ENCODE measurements around the gene FAM174B. TPM values are rescaled to one million over a fixed set of nuclear protein-coding genes. Genes with fewer than 3 reads are reported as not detected.
"Not testable (repeated sequence)": the region's sequence is repeated elsewhere in the genome, so short reads cannot be mapped to it uniquely, and the experiment has no call there.

Gene FAM174B
- total and polyA plus RNA-seq, 2 experiments from 2014 or later = 15.0 to 21.8 TPM

- TF ChIP-seq ZNF331 (CRISPR knock-in tag; IDR thresholded peaks at IDR 0.05; ENCODE audit: low read depth) = no peak
- no peak for TF ChIP-seq EZH2 (IDR thresholded peaks at IDR 0.05; ENCODE audit: low read depth, unreplicated experiment)
- TF ChIP-seq JUNB (IDR thresholded peaks at IDR 0.05; ENCODE audit: unreplicated experiment) = no peak
- TF ChIP-seq ZNF114 (CRISPR knock-in tag; IDR thresholded peaks at IDR 0.05) = no peak
- no peak for TF ChIP-seq POLR2AphosphoS5 (IDR thresholded peaks at IDR 0.05; ENCODE audit: low read depth)
- no peak for TF ChIP-seq CREB1 (CRISPR knock-in tag; IDR thresholded peaks at IDR 0.05; ENCODE audit: low read depth)
- TF ChIP-seq EZH2phosphoT487 (IDR thresholded peaks at IDR 0.05; ENCODE audit: unreplicated experiment) = no peak
- TF ChIP-seq, protein P1, sequence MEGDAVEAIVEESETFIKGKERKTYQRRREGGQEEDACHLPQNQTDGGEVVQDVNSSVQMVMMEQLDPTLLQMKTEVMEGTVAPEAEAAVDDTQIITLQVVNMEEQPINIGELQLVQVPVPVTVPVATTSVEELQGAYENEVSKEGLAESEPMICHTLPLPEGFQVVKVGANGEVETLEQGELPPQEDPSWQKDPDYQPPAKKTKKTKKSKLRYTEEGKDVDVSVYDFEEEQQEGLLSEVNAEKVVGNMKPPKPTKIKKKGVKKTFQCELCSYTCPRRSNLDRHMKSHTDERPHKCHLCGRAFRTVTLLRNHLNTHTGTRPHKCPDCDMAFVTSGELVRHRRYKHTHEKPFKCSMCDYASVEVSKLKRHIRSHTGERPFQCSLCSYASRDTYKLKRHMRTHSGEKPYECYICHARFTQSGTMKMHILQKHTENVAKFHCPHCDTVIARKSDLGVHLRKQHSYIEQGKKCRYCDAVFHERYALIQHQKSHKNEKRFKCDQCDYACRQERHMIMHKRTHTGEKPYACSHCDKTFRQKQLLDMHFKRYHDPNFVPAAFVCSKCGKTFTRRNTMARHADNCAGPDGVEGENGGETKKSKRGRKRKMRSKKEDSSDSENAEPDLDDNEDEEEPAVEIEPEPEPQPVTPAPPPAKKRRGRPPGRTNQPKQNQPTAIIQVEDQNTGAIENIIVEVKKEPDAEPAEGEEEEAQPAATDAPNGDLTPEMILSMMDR (conservative IDR thresholded peaks at IDR 0.05; ENCODE audit: low read depth in 2 of 2) = no peak
- TF ChIP-seq REST (IDR thresholded peaks at IDR 0.05; ENCODE audit: unreplicated experiment) = no peak
These were observed 46.5 kb downstream of the FAM174B start (continued) for GRCh38 chr15:92608866-92609700.

- not testable (repeated sequence) for H3K27me3 ChIP-seq (ENCODE audit: insufficient read depth); H3K27ac Mint-ChIP-seq; H3K4me2 ChIP-seq; H3K4me1 ChIP-seq (ENCODE audit: insufficient read depth); DNase-seq (ENCODE audit: low spot score); H3K27me3 Mint-ChIP-seq (ENCODE audit: insufficient read depth, low read depth, poor library complexity); H3K9me2 ChIP-seq (ENCODE audit: insufficient read depth); H3K4me1 Mint-ChIP-seq; H3K27ac ChIP-seq (ENCODE audit: low read depth); H3K36me3 ChIP-seq (ENCODE audit: insufficient read depth); H3K79me2 ChIP-seq (replicated peaks; ENCODE audit: insufficient read depth); H3F3A ChIP-seq (replicated peaks; ENCODE audit: low read depth); H3K4me3 Mint-ChIP-seq; H3K4me3 ChIP-seq; ATAC-seq; H2AFZ ChIP-seq; H4K20me1 ChIP-seq (replicated peaks; ENCODE audit: insufficient read depth)
- Mint-ChIP-seq H3K9me3 (peaks cover 34% of the 10 kb centered on the region), H3K36me3 (ENCODE audit: low read depth) (peaks cover 32% of the 10 kb centered on the region)
These were observed 48.8 kb downstream of the FAM174B start for GRCh38 chr15:92606836-92607150.

Measured in GM23338 (cell line).